ENCODE results near the gene P2RX3.

Gene P2RX3

DNA sequence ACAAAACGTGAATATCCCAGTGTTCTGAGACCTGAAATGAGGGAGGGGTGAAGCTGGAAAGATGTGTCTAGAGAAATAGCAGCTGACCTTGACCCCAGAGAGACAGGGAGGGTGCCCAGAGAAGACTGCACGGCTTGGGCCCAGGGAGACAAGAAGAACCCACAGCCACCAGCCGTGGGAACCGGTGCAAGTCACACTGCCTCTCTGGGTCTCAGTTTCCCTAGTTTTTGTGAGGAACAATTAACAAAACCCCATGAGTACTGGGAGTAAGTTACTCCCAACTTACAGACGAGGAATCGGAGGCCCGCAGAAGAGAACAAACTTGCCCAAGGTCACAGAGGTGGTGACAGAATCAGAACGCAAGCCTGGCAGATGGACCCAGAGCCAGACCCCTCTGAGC is 32.6 kb upstream of the P2RX3 start:
- Histone ChIP-seq H3K9ac (ENCODE audit: low read length) (no peak overlapping the region), H3K4me1 (ENCODE audit: insufficient read depth, low read length, severe bottlenecking) (no peaks in the 10 kb centered on the region), H3K4me2 (ENCODE audit: low read length) (no peak overlapping the region), H3K27me3 (ENCODE audit: insufficient read depth, low read length) (no peaks in the 10 kb centered on the region), H3K79me2 (ENCODE audit: insufficient read depth, low read length) (no peaks in the 10 kb centered on the region), H3K36me3 (ENCODE audit: insufficient read depth, low read length) (peaks cover 31% of the 10 kb centered on the region), H3K9me2 (ENCODE audit: low read depth, low read length) (no peaks in the 10 kb centered on the region), H3K9me3 (ENCODE audit: low read length) (no peaks in the 10 kb centered on the region), H2AFZ (ENCODE audit: low read length) (no peak overlapping the region), H4K20me1 (ENCODE audit: insufficient read depth, low read length) (no peaks in the 10 kb centered on the region), H3F3A (ENCODE audit: insufficient read depth, low read length) (no peaks in the 10 kb centered on the region), H3K27ac (ENCODE audit: low read depth, low read length, poor library complexity, severe bottlenecking) (no peak overlapping the region), H3K4me3 (ENCODE audit: low read depth, low read length, poor library complexity, severe bottlenecking) (no peak overlapping the region)
- TF ChIP-seq EZH2 (IDR thresholded peaks at IDR 0.05; ENCODE audit: borderline replicate concordance, low read length) (no peak), CTCF (IDR thresholded peaks at IDR 0.05; ENCODE audit: low read length) (no peak)

DNA sequence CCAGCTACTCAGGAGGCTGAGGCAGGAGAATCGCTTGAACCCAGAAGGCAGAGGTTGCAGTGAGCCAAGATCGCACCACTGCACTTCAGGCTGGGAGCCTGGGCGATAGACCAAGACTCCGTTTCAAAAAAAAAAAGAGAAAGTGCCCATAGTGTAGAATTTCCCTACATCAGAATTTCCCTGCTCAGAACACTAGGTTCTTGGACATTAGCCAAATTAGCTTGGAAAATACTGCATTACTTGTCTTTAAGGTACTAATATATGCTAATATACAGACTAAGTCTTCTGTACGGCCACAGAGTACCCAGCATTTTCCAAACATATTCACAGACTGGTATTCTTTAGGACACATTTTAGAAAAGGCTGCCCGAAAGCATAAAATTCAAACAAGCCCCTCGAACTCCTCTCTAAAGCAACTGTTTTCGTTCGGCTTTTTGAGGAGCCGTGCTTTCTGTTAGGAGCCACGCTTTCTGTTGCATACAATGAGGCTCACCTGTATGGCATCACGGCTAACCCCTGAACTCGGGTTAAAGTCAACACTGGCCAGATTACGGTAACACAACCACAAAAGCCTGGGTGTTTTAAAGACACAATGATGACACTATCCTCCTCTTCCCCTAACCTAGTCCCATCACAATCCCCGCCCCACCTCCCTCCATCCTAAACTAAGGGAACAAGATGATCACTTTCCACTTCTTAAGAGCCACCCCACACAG is 31.8 kb upstream of the P2RX3 start:
- H3K4me1 ChIP-seq (ENCODE audit: insufficient read depth, low read length, severe bottlenecking) = no peaks in the 10 kb centered on the region
- H3K79me2 ChIP-seq (ENCODE audit: insufficient read depth, low read length) = no peaks in the 10 kb centered on the region
- H4K20me1 ChIP-seq (ENCODE audit: insufficient read depth, low read length) = no peaks in the 10 kb centered on the region
- no peak for TF ChIP-seq EZH2 (IDR thresholded peaks at IDR 0.05; ENCODE audit: borderline replicate concordance, low read length)
- TF ChIP-seq CTCF (IDR thresholded peaks at IDR 0.05; ENCODE audit: low read length) = no peak
- no peak overlapping the region for H3K9ac ChIP-seq (ENCODE audit: low read length)
- no peak overlapping the region for H3K4me3 ChIP-seq (ENCODE audit: low read depth, low read length, poor library complexity, severe bottlenecking)
- H3F3A ChIP-seq (ENCODE audit: insufficient read depth, low read length) = no peaks in the 10 kb centered on the region
- H3K27me3 ChIP-seq (ENCODE audit: insufficient read depth, low read length) = no peaks in the 10 kb centered on the region
- H3K36me3 ChIP-seq (ENCODE audit: insufficient read depth, low read length) = peaks cover 23% of the 10 kb centered on the region; the same call in 1 of the 2 replicates
- no peak overlapping the region for H3K27ac ChIP-seq (ENCODE audit: low read depth, low read length, poor library complexity, severe bottlenecking)
- H2AFZ ChIP-seq (ENCODE audit: low read length) = no peak overlapping the region
- H3K9me2 ChIP-seq (ENCODE audit: low read depth, low read length) = no peaks in the 10 kb centered on the region
- no peak overlapping the region for H3K4me2 ChIP-seq (ENCODE audit: low read length)
- no peaks in the 10 kb centered on the region for H3K9me3 ChIP-seq (ENCODE audit: low read length)

GRCh38 chr11:57306940-57307565 is 31.1 kb upstream of the P2RX3 start:
- Histone ChIP-seq H3K9me3 (ENCODE audit: low read length) (no peaks in the 10 kb centered on the region), H3K9me2 (ENCODE audit: low read depth, low read length) (no peaks in the 10 kb centered on the region), H3K4me2 (ENCODE audit: low read length) (no peak overlapping the region), H3K36me3 (ENCODE audit: insufficient read depth, low read length) (peaks cover 19% of the 10 kb centered on the region; the same call in 1 of the 2 replicates), H3F3A (ENCODE audit: insufficient read depth, low read length) (no peaks in the 10 kb centered on the region), H3K4me1 (ENCODE audit: insufficient read depth, low read length, severe bottlenecking) (no peaks in the 10 kb centered on the region), H2AFZ (ENCODE audit: low read length) (no peak overlapping the region), H3K4me3 (ENCODE audit: low read depth, low read length, poor library complexity, severe bottlenecking) (no peak overlapping the region), H4K20me1 (ENCODE audit: insufficient read depth, low read length) (no peaks in the 10 kb centered on the region), H3K9ac (ENCODE audit: low read length) (no peak overlapping the region), H3K79me2 (ENCODE audit: insufficient read depth, low read length) (no peaks in the 10 kb centered on the region), H3K27ac (ENCODE audit: low read depth, low read length, poor library complexity, severe bottlenecking) (no peak overlapping the region), H3K27me3 (ENCODE audit: insufficient read depth, low read length) (no peaks in the 10 kb centered on the region)
- TF ChIP-seq EZH2 (IDR thresholded peaks at IDR 0.05; ENCODE audit: borderline replicate concordance, low read length) (no peak), CTCF (IDR thresholded peaks at IDR 0.05; ENCODE audit: low read length) (no peak)
